DMS153 (cell line): ENCODE data around the gene RBPJ.
A peak's percentile ranks its signal among the peaks of the same experiment; 100 is the strongest.
"Not testable (repeated sequence)": the region's sequence is repeated elsewhere in the genome, so short reads cannot be mapped to it uniquely, and the experiment has no call there.

ENCODE experiments used
- DNase-seq: peaks from one replicate; lab custom pipeline; 2025; lab: John Stamatoyannopoulos, UW

RBPJ gene

DNA sequence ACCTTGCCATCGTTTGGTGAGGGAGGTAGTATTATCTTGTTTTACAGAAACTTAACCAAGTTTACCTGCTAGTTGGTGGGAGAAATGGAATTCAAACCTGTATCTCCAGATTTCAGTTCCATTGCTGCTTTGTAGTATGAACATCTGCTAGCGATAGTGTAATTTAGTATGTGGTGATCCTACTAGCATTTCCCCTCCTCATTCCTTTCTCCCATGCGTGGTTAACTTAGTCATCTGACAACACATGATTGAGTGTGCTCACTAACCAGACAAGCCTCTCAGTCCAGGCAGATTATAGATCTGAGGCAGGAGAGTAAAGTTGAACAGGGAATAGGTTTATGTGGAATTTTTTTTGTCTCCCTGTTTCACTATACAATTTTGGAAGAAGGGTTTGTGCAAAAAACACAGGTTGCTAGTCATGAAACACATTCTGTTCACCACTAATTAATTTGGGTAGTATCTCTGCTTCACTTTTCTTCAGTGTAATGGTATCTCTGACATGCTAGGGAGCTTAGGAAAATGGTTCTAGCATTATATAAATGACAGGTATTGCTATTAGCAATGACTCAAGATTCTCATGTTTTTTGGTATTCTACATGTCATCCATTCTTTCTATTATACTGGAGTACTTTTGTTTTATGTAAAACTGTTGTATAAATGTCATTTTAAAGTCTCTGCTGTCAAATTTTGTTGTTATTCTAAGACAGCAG lies 21.7 kb downstream of the RBPJ start:
- DNase-seq, result no peak

DNA sequence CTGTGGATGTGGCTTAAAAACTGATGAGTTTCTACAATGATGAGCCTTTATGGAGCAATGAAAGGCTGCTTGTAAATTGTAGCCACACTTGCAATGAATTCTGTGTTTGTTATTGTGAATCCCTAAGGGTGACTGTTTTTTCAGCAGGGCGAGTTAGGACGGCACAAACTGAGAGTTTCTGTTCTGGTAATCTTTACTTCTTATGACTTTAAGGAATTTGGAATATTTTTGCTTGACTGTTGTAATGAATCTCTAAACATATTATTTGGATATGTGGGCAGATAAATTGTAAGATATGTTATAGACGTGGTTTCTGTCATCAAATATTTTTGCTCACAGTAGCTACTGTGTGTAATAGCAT lies 22.2 kb downstream of the RBPJ start:
- no peak for DNase-seq

DNA sequence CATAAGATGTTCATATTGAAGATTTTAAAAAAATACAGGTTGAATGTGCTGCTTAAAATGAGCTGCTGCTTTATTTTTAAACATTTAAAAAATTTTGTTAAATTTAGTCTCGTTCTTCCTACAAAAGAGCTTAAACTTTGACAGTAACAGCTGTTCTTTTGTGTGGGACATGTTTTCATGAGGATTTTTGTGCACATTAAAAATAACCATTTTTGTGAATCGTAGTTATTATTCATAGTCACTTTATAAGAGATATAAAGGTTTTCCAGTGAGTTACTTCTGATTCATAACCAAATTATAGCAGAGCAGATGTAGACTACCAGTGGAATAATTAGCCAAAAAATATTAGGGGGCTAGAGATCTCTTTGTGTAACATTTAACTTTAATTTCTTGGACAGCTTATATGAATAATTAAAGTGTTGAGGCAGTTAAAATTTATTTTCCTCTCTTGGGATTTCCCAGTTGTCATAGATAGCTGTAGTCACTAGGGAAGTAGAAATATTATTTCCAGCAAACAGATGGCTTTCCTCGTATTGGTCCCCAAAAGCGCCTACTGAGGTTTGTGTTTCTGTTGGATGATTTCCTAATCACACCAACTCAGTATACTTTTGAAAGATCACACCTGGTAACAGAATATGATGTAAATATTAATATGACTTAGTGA lies 24.2 kb downstream of the RBPJ start:
- no peak for DNase-seq

DNA sequence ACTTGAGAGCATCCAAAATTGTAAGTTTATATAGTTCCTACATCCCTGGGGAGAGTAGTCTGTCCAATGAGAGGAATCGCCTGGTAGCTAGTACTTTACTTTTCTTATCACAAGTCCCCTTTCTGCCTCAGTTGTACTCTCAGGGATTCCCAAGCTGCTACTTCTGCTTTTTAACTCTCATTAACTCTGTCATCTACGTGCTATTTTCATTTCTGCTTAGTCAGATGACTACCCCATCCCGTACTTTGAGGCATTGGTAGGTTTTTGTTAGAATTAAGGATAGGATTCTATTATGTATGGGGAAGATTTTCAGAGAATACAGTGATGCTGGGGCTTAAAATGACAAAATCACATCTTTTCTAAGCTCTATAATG lies 24.7 kb downstream of the RBPJ start:
- DNase-seq, result no peak

DNA sequence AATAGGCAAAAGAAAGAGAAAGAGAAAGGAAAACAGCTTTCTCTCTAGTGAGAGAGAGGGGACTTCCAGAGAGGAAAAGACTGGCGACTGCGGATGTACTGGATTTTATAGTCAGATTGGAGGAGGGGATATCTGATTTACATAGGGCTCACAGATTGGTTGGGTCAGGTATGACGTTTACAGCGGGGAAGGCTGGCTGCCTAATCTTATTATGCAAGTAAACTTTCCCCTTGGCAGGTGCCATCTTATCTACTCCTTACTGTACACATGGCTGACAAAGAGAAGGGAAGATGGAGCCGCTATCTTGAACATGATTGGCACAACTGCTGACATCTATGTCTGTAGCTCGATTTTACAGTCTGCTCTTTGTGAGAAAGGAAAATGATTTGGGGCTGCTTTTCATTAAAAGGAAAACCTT lies 25.4 kb downstream of the RBPJ start:
- DNase-seq, result no peak

DNA sequence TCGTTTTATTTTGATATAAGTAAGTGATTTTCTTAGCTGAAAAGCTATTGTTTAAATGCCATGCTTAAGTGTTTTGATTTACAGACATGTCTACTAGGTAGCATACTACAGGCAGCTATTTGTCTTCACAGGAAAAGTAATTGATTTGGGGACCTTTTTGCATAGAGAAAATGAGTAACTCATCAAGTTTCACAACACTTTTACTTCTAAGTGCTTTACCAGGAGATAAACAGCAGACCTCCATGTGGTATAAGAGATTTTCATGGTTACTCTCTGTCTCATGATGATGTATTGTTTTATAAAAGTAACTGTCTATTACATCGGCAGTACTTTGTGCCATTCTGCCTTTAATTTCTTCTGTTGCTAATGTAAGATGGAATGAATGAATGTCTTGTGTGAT lies 28.7 kb downstream of the RBPJ start:
- no peak for DNase-seq

DNA sequence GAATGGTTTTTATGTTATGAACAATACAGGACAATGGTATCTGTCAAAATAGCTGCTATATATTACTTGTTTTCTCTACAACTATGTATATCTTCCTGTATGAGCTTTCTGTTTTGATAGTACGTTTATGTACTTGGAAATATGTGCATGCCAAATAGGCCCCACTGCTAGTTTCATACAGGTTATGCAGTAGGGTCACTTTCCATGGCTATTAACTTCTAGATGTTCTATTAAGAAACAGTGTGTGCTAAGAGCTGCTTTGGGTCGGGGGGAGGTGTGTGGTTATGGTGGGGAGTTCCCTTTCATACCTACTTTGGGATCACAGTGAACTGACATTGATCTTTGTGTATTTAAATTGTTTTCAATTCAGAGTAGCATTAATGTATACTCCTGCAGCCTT lies 30.9 kb downstream of the RBPJ start:
- no peak for DNase-seq

DNA sequence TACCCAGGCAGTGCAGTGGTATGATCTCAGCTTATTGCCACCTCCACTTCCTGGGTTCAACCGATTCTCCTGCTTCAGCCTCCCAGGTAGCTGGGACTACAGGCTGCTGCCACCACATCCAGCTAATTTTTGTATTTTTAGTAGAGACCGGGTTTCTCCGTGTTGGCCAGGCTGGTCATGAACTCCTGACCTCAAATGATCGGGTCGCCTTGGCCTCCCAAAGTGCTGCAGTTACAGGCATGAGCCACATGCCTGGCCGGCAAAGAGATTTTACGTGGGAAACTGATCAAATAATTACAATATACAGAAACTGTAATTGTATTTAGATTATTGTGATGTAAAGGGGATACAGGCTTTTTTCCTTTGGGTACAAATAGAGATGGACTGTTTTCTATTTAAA lies 33.7 kb downstream of the RBPJ start:
- no peak for DNase-seq

DNA sequence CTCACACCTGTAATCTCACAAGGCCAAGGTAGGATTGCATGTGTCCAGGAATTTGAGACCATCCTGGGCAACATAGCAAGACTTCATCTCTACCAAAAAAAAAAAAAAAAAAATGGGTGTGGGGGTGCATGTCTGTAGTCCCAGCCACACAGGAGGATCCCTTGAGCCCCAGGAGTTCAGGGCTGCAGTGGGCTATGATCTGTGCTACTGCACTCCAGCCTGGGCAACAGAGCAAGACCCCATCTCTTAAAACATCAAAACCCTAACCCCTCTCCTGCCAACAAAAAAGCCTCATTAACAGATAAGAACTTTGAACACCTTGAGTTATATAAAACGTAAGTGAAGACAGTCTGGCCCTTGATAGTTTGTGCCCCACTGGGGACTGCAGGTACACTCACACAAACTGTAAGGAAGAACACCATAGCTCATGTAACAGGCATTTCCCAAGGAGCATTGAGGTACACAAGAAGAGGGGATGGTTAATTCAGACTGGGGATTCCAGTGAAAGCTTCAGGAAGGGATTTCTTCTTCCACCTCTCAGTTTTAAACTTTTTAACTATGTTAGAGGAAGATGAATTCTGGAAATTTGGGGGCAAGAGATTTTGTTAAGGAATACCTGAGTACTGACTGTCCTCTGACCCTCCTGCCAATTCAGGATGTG lies 34.7 kb downstream of the RBPJ start:
- no peak for DNase-seq

DNA sequence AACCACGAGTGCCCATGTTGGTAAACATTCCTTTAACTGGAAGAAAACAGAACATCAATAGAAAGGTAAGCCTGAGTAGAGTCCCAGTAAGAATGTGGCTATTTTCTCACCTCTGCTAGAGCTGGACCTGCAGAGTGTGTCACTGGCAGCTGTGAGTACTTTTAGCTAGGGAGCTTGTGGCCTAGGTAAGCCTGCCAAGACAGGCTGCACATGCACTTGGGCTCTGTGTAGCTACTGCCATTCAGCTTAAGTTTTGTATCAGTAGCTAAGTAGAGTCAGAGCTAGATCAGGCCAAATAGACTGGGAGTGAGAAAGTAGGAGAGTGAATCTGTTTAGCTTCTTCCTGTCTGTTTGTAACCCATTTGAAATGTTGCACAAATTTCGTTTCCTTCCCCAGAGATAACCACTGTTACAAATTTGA lies 35.3 kb downstream of the RBPJ start:
- no peak for DNase-seq

DNA sequence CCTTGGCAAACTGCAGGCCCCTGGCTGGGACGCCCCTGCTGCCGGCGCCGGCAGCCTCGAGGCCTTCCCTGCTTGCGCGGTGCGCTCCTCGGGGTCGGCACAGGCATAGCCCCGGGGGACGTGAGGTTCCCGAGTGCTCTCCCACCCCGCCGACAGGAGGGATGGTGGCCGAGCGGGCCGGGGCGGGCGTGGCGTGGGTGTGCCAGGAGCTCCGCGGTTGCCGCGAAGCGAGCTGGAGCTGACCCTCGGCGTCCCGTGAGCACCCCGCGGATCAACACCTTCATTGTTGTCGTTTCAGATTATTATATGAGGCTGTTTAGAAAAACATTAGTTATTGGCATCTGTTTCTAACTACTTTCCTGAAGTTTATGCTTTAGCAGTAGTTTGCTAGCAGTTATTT lies 38.7 kb downstream of the RBPJ start:
- not testable (repeated sequence) for DNase-seq

DNA sequence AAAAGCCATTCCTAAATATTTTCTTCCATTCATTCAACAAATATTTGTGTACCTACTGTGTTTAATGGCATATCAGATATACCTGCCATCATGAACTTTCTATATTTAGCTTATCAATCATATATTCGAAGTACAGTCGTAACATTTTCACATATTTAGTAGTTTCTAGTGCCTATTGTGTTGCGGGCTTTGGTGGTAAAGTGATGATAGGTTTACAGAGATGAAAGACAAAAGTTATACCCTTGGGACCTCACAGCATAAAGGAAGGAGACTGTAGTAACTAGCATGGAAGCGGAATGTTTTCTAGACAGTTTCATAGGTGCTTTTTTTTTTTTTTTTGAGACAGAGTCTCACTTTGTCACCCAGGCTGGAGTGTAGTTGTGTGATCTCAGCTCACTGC lies 39.5 kb downstream of the RBPJ start:
- no peak for DNase-seq

DNA sequence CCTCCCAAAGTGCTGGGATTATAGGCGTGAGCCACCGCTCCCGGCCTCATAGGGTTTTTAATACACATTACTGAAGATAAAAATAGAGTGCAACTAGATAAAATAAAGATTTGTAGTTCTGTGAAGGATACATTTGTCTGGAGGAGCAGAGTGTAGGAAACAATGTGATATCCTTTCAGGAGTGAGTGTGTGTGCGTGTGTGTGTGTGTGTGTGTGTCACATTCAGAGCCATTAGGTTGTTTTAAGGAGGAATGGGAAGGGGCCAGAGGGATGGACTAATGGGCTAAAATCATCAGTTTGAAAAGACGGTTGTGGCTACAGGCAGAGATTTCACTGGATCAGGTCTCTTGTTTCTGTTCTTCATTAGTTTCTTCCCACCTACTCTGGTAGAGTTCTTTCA lies 40.0 kb downstream of the RBPJ start:
- no peak for DNase-seq

DNA sequence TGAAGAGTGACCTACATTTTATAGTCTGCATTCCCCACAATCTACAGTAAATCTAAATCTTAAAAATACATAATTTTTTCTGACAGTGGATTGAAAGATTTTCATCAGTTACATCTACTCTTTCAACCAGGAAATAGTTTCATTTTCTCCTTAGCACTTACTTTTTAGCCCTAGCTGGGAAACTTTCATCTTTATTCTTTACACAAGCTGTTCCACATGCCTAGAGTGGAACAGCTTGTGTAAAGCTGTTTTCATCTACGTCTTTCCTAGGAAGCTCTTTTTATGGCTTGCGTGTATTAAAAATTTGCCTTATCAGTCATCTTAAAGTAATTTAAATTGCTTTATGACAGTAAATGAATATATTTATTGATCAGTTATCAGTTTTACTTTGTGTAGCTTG lies 40.5 kb downstream of the RBPJ start:
- DNase-seq, result no peak

DNA sequence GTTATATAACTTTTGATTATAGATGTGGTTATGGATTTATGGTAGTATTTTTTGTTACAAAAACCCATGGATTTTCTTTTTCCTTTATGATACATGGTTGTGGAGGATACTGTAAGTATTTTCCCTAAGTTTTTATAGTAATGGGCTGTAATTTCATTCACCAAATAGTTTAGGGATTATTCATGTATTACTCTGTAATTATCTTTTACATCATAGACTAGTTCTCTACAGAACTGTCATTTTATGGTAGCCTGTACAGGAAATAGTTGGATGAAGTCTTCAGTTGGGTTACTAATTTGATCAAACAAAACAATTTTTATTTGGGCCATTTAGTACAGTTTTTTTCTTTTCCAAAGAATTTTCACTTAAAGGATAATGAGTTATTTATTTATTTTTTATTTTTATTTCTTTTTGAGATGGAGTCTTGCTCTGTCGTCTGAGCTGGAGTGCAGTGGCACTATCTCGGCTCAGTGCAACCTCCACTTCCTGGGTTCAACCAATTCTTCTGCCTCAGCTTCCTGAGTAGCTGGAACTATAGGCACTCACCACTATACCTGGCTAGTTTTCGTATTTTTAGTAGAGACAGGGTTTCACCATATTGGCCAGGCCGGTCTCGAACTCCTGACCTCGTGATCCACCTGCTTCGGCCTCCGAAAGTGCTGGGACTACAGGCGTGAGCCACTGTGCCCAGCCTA lies 42.1 kb downstream of the RBPJ start:
- no peak for DNase-seq

DNA sequence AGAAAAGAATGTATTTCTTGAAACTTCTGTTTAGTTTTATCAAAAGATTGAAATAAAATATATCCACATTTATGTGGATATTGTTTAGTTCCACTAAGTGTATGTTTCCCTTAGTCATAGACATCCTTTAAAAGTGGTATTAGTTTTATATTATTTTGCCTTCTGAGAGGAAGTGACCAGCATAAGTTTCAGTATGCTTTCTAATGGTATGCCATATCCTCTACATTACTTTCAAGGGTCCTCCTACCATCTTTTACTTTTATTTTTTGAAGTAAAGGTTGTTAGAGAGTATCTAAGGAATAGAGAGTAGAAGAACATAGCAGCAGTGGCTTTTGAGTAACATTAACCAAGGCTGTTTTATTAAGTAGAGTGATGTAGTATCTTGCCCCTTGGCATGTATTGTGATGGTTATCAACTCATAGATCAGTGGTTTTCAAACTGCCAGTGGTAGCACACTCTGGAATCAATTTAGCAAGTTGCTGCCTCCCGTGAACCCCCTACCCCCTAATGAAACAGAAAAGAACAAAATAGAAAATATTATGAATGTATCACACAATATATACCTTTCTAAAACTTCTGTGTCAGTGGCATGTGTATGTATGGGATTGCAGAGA lies 44.8 kb downstream of the RBPJ start:
- no peak for DNase-seq

DNA sequence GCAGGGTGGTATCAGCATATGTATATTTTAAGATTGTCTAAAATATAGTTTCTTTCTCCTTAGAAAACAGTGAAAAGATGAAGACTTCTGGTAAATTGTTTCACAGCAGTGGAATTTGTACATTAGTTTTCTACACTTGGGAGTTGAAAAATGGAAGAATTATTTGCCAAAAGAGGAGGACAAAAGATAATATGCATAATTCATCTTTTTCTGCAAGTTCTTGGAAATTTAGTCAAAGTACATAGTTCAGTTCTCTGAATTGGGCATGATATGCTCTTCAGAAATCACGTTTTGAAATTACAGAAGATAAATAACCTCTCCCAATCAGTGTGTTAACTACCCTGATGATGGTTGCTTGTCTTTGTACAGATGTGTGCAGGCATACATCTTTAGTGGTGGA lies 47.0 kb downstream of the RBPJ start:
- DNase-seq, result no peak

DNA sequence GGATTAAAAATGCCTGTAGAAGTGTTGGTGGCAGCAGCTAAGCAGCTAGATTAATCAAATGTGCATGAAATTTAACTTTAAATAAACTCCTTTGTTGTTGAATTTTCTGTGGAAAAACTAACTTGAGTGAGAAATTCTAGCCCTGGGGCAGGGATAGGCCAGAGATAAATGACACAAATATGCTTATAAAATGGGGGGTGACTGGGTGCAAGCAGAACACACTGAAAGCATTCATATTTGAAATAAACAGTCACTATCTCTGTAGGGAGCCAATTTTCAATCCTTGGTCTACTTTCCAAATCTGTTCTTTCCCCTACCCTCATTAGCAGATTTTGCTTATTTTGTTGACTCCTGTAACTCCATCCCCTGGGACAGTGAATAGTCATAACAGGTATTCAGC lies 47.9 kb downstream of the RBPJ start:
- DNase-seq, result no peak

DNA sequence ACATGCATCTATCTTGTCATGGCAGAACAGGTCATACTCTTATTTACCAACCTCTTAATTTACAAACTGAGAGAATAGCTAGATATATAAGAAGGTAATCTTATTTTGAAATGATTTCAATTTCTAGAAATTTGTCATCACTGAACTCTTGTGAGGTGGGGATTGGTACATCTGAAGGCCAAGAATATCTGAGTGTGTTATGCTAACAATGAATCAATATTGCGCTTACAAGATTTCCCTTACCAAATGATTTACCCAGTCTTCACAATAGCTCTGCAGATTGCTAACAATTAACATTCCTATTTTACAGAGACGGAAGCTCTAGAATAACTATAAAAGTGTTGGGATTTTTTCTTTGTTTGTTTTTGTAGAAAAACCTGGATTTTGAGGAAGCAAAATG lies 48.3 kb downstream of the RBPJ start:
- DNase-seq, result no peak

DNA sequence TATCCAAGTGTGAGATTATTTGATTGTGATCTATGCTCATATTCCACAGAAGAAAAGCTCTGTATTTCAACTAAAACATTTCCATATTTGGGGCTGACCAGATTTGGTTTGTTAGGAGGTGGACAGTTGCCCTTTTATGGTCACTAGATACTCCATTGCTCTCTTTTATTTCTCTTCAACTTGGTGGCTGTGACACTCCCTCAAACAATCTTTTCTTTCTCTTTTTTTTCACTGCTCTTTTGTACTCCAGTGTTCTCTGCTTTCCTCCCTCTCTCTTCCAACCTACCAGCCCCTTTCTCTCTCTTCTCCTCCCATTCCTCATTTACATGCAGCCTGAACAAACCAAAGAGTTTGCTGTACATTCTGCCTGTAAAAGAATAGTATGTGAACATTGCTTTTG lies 48.8 kb downstream of the RBPJ start:
- DNase-seq, result no peak

DNA sequence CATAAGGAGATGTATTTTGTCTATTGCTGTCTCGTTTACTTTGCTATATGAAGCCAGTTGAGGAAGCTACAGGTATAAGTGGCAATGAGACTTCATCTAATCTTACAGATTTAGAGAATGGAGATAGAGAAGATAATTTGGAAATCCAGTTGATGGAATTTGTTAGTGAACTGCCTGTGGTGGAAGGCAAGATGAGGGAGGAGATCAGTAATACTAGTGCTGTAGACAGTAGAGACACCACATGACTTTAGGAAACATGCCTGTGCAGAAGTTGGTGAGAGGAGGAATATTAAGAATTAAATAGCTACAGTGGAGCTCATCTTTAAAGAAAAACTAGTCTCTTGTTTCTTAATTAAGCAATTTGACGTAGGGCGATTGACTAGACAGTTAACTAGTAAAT lies 51.3 kb downstream of the RBPJ start:
- no peak for DNase-seq

DNA sequence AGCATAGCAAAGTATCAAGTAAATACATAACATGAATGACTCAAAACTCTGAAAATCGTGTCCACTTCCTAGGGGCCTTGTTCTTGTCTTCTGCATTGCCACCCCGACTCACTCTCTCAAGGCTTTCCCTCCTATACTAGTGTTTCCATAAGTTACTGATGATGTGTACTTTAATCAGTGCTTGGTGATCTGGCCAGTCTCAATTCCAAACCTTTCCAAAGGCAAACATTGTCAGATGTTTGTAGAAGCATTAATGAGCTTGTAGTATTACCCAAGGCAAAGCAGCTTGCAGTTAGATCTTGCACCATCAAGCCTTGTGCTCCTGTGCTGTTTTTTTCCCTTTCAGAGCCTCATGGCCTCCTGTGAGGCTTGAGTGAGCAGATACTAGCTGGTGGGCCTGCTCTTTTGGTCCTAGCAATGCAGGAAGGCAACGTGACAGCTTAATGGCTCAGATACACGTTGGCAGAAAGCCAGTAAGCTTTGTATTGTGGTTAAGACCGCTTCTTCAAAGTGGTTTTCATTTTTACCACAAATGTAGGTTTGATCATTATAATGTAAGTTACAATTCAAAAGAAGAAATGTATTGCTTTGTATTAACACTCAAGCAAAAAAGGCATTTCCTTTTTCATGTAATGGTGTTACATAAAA lies 51.8 kb downstream of the RBPJ start:
- peak; percentile 23 for DNase-seq
